NCI-H524 treated with DMSO at 0.1 percent for 48 hours (cell line): ENCODE results near the gene TUBA4B.
"Not testable (repeated sequence)": the region's sequence is repeated elsewhere in the genome, so short reads cannot be mapped to it uniquely, and the experiment has no call there.

Experiments
- DNase-seq: peaks from one replicate; lab custom pipeline; 2025; lab: John Stamatoyannopoulos, UW

Gene TUBA4B

DNA sequence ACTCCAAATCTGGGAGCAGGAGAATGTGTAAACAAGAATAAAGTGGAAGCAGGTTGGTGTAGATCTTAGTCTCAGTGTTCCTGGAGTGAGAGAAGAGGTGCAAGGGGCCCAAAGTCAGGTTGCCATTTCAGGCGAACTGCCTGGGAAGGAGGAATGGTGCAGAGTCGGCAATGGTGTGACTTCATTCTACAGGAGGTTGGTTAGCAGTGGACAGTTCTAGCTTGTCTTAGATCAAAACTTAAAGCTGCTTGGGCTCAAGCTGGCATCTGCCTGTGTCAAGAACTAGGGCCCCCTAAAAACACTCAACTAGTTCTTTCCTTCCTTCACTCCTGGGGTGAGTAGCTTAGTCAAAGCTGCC, 4.2 kb upstream of the TUBA4B start:
- no peak for DNase-seq

DNA sequence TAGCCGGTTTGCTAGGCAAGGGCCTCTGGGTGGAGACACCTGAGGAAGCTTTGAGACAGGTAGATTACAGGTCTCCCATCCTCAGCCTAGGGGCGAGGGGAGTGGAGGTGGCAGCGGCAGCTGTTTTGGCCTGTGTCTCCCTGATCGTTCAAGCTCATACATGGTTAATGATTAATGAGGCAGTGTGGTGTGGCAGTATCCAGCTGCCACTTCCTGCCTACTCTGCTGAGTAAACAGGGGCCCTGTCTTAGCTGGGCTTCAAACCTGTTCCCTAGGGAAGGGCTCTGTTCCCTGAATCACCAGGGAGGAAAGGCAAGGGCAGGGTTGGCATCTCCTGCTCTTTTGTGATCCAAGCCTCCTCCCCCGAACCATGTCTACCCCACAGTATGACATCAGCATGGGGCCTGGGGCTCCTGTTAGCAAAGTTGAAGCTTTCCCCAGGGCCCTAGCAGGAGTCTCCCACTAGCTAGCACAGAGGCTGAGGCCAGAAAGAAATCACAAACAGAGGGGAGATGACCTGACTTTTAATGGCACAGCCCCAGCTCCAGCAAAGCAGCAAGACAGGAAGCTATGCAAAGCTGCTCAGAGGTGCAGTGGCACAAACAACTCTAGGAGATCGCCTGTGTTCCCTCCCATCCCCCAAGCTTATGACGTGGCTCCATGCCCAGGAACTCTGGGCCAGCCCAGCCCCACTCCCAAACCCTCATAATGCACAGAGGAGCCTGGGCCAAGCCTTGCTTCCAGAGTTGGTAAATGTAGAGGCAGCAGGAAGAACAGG, 3.7 kb upstream of the TUBA4B start:
- no peak for DNase-seq

DNA sequence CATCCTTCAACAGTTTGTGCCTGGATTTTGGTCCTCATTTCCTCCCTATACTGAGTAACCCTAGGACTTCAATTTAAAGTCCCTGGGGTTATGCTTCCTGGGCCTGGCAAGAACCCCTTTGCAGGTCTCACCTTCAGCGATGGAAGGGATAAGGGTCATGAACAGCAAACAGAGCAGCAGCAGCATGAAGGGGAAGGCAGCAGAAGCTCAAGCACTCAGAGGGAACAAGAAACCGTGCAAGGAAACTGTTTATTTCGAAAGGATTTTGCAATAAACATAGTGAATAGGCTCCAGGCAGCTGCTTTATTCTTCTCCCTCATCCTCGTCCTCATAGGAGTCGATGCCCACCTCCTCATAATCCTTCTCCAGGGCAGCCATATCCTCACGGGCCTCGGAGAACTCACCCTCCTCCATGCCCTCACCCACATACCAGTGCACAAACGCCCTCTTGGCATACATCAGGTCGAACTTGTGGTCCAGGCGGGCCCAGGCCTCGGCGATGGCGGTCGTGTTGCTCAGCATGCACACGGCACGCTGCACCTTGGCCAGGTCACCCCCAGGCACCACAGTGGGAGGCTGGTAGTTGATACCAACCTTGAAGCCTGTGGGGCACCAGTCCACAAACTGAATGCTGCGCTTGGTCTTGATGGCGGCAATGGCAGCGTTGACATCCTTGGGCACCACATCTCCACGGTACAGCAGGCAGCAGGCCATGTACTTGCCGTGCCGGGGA, 2.8 kb upstream of the TUBA4B start:
- no peak for DNase-seq

DNA sequence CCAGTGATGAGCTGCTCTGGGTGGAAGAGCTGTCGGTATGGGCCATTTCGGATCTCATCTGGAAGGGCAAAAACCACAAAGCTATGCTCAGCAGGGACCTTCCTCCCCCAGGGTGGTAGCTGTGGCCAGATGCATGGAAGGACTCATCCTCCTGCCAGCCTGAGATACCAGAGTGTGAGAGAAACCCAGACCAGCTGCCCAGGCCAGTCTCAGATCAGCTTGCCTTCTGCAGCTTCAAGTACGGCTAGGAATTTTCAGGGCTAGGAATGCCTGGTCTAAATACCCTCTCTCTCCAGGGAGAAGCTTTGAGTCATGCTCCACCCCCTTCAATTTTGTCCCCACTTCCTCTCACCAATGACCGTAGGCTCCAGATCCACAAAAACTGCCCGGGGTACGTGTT, 1.4 kb upstream of the TUBA4B start:
- DNase-seq = no peak

DNA sequence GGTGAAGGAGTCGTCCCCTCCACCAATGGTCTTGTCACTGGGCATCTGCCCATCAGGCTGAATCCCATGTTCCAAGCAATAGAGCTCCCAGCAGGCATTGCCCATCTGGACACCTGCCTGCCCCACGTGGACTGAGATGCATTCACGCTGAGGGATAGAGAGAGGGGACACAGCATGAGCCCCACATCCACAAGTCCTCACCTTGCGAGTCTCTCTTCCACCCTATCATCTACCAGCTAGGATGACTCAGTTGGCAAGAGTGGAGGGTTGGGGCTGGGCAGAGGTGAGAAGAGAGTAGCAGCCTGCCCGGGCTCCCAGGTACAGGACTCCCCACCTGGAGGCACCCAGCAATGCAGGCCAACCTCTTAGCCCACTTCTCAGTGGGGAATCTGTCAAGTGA, 959 bp upstream of the TUBA4B start:
- DNase-seq = no peak

DNA sequence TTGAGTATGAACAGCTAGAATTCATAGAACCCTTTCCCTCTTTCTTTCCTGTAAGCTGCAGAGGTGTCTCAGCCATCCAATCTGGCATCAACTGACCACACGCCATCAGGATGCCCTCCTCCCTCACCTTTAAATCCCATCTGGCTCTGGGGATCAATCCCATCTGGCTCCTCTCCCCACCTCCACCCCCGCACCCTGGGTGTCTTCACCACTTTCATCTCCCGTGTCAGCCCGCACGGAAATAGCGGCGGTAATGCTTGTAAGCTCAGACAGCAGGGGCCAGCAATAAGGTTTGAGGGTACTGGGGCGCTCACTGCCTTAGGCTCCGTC, 508 bp upstream of the TUBA4B start:
- DNase-seq = peak; percentile 7

DNA sequence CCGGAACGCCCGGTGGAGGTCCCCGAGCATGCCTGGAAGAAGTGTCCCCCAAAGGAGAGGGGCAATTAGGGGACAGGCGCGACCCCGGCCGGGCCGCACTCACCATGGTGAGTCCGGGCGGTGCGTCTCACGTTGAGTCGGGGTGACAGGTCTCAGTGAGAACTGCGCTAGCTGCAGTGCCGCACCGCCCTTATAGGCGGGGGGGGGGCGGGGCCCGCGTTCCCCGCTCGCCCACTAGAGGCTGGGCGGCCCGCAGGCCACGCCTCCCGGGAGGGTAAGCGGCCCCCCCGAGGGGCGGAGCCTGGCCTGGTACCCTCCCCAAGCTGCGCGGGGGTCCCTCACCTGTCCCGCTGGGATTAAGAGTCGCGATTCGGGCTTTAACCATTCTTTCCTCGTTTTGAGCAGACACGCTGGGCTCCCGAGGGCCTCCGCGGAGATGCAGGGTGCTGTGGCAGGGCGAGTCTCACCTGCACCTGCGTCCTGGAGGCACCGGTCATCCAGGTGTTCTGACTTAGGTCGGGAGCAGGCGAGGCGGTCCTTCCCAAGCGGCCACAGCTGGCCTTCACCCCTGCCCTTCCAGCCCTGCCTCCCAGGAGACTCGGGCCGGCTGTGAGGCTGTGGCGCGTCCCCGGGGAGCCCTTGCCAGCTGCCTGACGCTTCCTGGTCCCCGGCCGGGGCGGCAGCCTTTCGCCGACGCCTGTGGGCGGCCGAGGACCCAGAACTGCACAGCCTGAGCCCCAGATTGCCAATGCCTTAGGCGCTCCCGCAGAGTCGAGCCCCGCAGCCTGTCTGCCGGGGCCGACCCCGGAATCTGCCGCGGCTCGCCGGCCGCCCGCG, 928 bp downstream of the TUBA4B start, which contains the start of gene TUBA4A:
Gene TUBA4A (minus strand): TSS at position 166 of the 837 bp plus-strand sequence. CDS start 60 bp downstream, at position 106.
- DNase-seq = peak; percentile 39

DNA sequence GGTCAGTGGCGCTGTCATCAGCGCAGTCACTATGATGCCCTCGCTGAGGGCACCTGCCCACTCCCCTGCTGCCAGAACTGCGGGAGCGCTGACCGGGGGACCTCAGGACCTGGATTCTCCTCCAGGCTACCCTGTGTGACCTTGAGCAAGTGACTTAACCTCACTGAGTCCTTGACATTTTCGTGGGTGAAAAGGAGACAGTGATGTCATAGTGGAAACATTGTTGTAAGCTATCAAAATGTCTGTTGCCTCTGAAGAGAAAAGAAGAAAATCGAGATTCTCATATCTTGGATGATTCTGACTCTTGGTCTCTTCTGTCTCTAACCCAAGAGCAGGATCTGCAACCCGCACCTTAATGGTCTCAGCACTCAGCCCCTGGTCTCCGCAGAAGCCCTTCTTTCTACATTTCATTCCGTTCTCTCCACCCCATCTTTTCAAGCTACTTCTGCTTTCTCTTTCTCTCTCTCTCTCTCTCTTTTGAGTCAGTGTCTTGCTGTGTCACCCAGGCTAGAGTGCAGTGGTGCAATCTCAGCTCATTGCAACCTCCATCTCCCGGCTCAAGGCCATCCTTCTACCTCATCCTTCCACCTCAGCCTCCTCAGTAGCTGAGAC, 1.7 kb downstream of the TUBA4B start:
- no peak for DNase-seq

DNA sequence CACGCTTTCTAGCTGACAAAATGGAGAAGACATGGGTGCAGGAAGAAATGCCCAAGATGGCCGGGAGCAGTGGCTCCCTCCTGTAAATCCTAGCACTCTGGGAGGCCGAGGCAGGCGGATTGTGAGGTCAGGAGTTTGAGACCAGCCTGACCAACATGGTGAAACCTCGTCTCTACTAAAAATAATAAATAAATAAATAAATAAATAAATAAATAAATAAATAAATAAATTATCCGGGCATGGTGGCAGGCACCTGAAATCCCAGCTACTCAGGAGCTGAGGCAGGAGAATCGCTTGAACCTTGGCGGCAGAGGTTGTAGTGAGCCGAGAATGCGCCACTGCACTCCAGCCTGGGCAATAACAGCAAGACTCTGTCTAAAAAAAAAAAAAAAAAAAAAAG, 5.9 kb downstream of the TUBA4B start:
- DNase-seq = not testable (repeated sequence)

DNA sequence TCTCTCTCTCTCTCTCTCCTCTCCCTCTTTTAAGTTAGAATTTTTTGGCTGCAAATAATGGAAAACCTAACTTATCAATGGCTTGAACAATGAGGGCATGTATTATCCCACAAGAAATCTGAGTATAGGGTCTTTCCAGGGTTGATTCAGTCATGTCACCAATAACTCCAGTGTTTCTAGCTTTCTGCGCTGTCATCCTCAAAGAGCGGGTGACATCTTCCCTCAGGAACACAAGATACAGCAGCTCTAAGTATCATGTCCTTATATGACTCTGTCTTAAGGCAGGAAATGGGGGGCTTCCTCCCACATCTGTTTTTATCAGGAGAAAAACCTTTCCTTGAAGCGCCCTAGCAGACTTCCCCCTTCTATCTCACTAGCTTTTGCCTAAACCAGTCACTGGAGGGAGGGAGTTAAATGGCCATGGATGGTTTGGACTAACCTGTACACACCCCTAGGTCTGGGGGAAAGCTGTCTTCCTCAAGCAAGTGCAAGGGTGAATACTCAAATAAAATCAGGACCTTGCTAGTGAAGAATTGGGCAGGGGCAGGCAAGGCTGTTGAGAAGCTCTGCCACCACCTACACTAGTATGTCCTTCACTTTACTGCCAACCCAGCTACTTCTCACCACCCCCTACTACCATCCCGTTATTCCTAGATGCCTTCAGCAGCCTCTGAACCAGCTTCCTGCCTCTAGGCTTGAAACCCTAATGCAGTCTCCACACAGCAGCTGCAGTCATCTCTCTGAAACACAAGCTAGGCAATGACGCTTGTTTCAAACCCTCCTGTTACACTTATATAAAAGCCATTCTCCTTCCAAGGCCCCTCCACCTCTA, 8.2 kb downstream of the TUBA4B start:
- DNase-seq = no peak

DNA sequence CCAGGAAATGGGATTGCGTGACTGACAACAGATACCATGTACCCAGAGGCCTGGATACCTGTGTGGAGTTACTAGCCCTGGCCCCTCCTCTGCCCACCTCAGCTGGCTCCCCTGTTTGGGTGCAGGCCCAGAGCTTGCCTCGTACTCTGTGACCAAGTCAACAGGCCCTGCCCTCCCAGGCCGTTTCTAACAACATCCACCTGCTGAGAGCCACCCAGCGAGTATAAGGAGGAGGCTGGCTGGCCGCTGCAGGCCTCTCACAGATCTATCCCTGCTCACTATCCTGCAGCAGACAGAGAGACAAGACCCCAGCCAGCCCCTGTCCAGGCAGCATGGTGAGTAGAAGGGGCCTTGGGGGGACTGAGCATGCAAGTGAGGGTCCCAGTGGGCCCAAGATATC, 13.2 kb downstream of the TUBA4B start:
- no peak for DNase-seq

DNA sequence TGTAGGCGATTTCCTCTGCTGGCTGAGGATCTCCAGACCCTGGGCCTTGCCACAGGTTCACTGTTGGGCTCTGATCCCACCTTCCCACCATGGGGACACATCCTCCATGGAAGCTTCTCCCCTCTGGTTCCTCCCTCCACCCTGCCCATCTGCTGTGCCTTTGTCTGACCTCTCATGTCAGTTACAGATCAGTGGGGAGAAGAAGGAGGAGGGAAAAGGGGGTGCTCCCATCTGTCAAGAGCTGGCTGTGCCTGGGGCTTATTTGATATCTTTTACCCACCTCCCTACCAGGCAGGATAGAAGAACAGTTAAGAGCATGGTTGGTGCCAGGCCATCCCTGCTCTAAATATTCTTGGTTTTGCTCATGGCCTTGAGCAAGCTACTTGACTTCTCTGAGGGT, 13.8 kb downstream of the TUBA4B start:
- no peak for DNase-seq

DNA sequence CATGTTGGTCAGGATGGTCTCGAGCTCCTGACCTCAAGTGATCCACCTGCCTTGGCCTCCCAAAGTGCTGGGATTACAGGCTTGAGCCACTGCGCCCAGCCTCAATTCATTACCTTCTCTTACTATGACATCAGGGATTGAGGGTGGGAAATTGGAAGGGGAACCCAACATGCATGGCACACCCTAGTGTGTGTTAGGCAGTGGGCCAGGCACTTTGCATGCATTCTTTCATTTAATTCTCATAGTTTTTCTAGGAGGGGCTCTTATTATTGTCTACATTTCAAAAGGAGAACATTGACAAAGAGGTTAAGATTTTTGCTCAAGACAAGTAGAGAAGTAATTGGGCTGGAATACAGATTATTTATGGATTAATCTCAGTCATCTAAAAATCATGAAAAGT, 15.3 kb downstream of the TUBA4B start:
- no peak for DNase-seq

DNA sequence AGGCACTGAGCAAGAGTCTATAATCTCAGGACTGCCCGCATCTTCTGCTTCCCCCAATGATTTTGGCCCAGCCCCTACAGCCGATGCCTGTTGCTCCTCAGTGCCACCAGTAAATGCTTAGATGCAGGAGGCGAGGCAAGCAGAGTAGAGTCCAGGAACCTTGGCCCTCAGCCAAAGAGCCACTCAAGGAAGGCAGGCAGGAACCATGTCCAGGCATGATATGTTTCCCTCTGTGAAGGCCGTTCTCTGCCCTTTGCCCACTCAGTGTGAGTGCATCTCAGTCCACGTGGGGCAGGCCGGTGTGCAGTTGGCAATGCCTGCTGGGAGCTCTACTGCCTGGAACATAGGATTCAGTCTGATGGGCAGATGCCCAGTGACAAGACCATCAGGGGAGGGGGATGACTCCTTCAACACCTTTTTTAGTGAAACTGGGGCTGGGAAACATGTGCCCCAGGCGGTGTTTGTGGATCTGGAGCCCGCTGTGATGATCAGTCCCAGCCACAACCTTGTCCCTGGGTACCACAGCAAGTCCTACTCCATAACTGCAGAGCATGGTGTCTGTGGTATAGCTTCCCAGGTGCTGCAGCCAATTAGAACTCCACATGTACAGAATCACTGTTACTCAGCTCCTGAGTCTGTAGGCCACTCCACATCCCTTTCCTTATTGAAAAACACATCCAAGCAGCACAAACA, 16.5 kb downstream of the TUBA4B start:
- no peak for DNase-seq

DNA sequence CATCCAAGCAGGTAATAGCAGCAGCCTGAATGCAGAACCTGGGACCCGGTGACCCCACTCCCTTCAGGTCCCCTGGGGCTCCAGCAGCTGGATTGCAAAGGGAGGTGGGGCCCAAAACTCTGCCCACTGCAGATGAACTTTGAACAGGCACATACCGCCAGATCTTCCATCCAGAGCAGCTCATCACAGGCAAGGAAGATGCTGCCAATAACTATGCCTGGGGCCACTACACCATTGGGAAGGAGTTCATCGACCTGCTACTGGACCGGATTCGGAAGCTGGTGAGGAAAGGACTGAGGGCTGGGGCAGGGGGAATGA, 17.0 kb downstream of the TUBA4B start:
- DNase-seq = no peak

DNA sequence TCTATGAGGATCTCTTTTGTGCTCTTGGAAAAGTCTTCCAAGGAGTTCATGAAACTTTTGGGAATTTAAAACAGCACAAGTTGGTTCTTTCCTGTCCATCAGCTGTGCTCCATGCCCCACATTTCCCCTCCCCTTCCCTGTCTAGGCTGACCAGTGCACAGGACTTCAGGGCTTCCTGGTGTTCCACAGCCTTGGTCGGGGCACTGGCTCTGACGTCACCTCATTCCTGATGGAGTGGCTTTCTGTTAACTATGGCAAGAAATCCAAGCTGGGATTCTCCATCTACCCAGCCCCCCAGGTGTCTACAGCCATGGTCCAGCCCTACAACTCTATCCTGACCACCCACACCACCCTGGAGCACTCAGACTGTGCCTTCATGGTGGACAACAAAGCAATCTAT, 18.0 kb downstream of the TUBA4B start:
- no peak for DNase-seq

DNA sequence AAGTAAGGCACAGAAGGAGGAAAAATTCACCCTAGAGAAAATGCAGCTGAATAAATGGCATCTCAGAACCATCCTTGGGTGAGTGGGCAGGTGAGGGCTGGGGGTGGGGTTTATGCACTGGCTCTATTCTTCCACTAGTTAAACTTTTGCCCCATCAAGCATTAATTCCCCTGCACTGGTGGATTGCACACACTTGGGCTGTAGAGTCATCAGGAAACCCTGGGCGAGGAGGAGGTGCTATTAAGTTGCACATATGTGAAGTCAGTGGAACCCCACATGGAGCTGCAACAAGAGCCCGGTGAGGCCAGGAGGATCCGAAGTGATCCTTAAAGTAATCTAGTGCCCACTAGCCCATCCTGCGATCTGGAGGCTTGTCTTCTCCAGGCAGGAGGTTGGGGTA, 19.3 kb downstream of the TUBA4B start:
- DNase-seq = no peak

DNA sequence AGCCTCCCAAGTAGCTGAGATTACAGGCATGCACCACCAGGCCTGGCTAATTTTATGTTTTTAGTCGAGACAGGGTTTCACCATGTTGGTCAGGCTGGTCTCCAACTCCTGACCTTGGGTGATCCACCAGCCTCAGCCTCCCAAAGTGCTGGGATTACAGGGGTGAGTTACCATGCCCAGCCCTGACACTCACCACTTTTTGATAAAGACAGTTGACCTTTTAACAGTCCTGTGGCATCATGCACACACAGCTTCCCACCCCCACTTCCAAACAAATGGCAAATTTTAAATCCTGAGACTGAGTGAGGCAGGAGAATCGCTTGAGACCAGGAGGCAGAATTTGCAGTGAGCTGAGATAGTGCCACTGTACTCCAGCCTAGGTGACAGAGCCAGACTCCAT, 20.0 kb downstream of the TUBA4B start:
- no peak for DNase-seq

DNA sequence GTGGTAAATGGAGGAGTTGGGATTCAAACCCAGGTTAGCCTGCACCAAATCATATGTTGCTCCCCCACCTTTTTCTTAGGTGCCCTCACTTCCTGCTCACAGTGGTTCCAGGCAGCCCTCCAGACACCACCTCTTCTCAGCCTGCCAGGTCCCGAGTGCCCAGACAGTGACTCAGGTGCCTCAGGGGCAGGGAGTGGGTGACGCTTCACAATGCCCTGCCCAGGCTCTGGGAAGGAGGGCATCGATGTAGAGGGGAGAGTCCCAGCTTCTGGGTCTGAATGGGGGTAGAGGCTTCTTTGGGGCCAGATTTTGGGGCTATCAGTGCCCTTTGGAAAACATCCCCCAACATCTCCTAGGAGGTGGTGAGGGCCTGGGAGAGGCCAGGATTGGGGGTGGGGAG, 20.9 kb downstream of the TUBA4B start:
- DNase-seq = no peak

DNA sequence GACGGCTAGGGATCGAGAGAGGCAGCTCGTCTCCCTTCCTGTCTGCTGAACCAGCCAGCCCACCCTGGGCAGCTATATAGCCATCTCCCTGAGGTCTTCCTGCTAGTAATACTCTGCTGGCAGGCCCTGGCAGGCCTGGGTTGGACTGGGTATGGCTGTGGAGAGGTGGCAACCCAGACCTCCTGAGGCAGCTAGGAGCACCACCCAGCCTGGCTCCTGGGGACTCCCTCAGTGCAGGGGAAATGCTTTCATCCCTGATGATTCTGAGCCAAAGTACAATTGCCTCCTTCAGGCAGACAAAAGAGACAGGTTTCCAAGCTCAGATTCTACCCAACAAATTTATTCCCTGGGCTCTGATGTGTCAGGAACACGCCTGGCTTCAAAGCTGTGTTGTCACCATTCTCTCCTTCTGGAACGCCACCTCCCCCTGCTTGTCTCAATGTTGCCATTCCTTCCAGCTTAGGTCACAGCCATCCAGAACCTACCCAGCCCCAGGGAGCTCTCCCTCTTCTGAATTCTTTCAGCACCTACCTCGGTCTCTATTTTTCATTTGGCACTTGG, 21.4 kb downstream of the TUBA4B start:
- DNase-seq = no peak
